ENCODE measurements around the gene IZUMO3. TPM values are rescaled to one million over a fixed set of nuclear protein-coding genes. Genes with fewer than 3 reads are reported as not detected.
"Not testable (repeated sequence)": the region's sequence is repeated elsewhere in the genome, so short reads cannot be mapped to it uniquely, and the experiment has no call there.

IZUMO3 gene, protein sequence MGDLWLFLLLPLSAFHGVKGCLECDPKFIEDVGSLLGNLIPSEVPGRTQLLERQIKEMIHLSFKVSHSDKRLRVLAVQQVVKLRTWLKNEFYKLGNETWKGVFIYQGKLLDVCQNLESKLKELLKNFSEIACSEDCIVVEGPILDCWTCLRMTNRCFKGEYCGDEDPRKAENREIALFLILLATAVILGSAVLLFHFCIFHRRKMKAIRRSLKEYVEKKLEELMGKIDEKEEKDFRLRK
- total RNA-seq, result not detected in 2 replicates

DNA sequence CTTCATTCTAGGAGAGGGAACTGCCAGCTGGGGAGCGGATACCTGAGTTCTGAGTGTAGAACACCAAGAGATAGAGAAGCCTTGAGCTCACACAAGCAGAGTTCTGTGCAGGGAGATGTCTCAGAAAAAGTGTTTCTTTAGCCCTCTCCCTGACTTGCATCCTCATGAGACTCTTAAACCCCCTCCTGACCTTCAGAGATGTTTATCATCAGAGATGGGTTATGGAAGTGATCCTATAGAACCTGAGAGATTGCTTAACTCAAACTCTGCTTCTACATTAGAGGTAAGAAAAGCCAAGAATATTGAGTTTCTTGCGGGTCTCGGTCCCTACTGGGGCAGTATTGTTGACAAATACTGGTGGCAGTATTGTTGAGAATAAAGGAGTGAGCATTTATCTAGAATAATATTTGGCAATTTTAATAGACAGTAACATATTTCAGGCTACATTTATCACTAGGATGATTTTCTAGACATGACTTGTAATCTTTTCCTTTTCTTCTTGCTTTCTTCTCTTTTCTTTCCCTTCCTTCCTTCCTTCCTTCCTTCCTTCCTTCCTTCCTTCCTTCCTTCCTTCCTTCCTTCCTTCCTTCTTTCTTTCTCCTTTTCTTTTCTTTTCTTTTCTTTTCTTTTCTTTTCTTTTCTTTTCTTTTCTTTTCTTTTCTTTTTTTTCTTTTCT is at the start of gene IZUMO3:
IZUMO3 (minus strand) TSS at position 51 of the 676 bp plus-strand sequence. CDS start 248 bp downstream, outside the sequence.
- intact Hi-C loops (cut with micrococcal nuclease), result no loop called here

DNA sequence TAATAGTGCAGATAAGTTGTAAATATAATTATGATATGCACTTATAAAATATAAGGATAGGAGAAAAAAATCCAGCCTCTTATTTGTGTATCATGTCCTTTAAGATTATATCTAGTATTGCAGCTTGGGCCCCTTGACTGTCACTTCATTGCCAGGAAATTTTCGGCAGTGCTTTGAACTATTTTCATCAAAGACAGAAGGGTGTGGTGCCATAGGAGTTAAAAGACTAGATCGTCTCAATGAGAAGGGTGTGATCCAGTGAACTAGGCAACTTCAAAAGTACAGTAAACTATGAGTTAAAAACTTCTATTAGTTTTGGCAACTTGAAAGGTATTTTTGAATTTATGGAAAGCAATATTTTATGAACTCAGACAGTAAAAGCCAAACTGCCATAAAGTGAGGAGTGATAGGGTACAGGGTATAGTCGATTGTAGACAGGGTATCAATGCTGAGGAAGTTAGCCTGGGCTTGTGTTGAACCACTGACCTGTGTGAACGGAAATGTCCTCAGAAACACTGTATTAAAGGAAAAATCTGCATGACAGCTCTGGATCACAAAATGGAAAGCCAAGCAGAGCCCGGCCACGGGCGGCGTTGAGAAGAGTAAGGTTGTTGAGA is 48.6 kb upstream of the IZUMO3 start:
- intact Hi-C loops (cut with micrococcal nuclease), result no loop called here

DNA sequence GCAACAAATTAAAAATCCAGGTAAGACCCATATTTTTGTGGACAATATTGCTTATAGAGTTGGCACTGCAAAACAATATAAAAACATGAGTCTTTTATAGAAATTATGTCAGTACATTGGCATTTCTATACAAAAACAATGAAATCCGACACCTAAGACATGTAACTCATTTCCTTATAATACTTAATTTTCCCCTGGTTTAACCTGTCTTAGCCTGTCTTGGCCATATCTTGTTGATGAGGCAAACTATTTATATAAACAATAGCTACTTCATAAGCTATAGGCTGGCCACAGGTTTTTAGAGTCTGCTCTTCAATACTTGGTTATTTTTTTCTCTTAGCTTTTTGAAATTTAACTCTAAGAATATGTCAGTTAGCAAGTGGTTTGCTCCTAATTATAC is 44.7 kb upstream of the IZUMO3 start:
- intact Hi-C loops (cut with micrococcal nuclease), result no loop called here

DNA sequence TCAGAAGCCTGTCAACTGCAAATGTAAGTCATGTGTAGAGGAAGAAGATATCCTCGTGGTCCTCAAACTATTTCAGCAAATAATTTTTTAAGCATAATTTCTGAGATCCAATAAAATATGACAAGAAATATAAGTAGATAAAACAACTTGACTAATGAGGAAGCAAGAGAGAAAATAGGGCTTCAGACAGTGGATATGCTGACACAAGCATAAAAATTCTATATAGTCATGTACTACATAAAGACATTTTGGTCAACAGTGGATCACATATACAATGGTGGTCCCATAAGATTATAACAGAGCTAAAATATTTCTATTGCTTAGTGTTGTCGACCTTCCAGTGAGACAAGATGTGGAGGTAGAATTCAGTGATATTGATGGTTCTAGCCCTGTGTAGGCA is 42.2 kb upstream of the IZUMO3 start:
- intact Hi-C loops (cut with micrococcal nuclease), result no loop called here

DNA sequence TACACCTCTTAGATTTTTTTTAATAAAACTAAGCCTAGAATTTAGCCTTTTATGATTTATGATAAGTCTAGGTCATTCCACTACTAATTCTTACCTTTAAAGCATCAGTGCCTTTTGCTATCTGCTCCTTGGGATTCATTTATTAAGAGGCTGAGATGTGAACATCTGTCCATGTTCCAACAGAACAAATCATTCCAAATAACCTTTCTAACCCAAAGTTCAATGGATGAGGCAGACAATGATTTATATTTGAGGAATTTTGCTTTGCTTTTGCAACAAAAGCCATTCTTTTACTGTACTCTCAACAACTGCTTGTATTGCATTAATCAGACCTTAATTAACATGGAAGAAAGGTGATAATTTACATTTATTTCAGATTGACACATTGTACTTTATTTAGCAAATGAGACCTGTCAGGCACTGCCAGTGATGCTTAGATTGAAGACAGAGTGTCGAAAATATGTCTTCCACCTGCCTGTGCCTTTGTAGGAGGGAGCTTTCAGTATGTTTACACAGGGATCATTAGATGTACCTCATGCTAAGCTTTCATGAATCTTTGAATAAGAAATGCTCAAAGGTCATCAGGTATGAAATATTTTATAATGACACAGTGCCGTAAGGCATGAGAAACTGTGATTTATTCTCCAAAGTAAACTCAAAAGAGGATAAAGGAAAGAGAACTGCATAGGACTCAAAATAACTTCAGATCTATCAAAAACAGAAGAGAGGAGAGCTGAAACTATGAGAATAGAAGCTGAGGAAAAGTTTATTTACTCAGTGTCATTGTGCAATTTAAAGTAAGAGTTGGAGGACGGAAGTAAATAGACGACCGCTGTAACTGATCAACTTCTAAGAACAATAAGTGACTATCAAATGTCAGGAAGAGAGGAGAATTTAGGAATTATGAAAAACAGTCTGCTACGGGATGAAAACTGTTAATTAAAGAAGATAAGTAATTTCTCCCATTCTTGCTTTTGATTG is 36.7 kb upstream of the IZUMO3 start:
- intact Hi-C loops (cut with micrococcal nuclease), result no loop called here

DNA sequence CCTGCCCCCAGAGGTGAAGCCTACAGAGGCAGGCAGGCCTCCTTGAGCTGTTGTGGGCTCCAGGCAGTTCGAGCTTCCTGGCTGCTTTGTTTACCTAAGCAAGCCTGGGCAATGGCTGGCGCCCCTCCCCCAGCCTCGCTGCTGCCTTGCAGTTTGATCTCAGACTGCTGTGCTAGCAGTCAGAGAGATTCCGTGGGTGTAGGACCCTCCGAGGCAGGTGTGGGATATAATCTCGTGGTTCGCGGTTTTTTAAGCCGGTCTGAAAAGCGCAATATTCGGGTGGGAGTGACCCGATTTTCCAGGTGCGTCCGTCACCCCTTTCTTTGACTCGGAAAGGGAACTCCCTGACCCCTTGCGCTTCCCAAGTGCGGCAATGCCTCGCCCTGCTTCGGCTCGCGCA is 34.3 kb upstream of the IZUMO3 start:
- intact Hi-C loops (cut with micrococcal nuclease), result not testable (repeated sequence)

DNA sequence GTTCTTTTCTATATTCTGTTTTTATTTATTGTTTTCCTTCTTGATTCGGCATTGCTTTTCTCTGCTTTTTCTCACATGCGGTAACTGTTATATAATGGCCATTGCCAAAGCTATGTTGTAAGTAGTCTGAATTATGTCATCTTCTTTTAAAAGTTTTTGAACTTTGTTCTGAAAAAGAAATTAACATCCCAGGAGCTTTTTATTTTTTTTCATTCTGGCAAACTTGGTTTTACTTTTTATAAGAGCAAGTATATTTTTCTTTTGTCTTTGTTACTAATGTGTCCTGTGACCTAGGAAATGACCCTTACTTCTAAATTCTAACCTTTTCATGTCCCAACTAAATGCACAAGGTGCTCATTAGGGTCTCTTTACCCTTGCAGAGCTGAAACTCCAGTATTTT is 26.7 kb upstream of the IZUMO3 start:
- intact Hi-C loops (cut with micrococcal nuclease), result loop anchor here (5.0 kb wide), 1 partner anchor 430 kb away; no protein-coding TSS in a partner anchor

DNA sequence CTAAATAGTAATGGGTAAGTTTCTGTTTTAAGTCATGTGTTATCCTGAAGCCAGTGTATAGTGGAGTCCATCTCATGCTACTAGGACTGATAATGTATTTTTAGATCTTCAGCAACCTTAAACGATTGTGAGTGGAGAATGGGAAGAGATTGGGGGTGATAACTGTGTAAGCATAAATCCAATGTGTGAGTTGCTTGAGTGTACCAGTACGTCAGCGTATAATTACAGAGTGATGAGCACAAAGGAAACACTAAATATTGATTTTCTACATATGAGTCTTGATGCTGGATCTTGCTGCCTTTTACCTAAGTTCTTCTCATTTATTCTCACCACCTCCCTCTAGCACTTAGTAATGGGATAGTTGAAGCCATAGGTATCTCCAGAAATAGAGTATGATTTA is 16.3 kb upstream of the IZUMO3 start:
- intact Hi-C loops (cut with micrococcal nuclease), result loop anchor here (5.0 kb wide), 1 partner anchor 770 kb away; no protein-coding TSS in a partner anchor

DNA sequence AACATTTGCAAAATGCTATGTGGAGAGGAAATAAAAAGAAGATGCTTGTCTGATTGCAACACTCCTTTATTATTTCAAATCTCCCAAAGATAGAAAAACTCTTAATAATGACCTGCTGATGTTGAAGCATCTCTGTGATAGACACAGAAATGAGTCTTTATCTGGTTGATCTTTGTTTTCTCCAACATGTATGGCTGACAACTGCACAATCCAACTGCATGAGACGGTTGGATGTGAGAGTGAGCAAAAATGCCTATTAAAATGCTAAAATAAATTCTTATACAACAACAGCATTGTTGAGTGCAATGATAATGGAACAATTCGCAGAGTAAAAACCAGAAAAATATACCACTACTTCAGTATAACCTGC is 7.5 kb upstream of the IZUMO3 start:
- intact Hi-C loops (cut with micrococcal nuclease), result no loop called here

DNA sequence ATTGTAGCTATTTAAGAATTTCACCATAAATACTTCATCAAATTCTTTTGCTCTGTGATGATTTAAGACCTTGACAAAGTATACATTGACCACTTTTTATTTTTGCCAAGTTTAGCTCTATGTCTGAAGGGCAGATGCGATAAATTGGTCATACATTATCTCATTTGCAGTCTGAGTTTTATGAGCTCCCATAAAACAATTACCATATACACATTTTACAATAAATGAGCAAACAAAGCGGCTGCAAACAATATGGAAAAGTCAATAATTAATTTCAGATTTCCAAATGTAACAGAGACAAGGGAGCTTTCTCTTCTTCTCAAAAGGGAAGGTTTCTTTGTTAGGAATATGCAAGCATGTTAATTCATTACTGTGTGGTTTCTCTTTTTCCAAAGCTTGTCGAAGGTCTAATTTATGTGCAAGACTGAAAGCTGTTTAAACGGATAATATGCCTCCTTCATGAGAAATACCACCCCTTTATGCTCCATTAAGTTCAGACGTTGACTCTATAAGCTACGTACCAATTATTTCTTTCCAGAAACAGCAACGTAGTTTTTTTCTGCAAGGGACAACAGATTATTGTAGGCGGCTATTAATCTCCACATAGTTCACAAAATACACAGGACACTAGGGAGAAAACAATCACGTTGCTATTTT is 7.0 kb upstream of the IZUMO3 start:
- intact Hi-C loops (cut with micrococcal nuclease), result no loop called here

DNA sequence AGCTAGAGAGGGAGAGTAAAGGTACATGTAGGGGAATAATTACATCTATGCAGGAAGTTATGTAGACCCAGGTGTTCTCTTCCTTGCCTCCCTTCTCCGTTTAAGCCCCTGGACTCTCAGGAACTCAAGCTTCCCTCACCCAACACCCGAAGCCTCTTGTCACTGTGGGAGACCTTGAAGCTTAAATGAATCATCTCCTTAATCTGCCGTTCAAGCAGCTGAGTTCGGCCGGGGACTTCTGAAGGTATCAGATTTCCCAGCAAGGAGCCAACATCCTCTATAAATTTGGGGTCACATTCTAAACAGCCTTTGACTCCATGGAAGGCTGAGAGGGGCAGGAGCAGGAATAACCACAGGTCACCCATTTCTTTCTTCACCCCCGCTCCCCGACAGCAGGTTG is 412 bp downstream of the IZUMO3 start:
- intact Hi-C loops (cut with micrococcal nuclease), result no loop called here

DNA sequence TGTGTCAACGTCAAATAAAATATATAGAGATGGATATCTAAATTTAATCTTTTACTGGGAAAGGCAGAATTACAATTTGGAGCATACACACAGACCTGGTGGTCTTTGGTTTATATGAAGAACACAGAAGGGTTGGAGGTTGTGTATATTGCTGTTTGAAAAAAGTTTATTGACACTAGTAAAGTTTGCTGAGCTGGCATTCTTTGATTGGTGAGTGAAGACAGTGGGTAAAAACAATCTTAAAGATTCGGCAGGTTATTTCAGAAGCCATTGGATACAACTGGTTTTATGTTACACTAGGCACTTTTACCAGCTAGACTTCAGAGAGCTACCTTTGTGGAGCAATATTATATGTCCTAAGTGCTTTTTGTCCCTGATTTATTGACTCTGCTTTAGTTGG is 27.2 kb downstream of the IZUMO3 start:
- intact Hi-C loops (cut with micrococcal nuclease), result no loop called here

DNA sequence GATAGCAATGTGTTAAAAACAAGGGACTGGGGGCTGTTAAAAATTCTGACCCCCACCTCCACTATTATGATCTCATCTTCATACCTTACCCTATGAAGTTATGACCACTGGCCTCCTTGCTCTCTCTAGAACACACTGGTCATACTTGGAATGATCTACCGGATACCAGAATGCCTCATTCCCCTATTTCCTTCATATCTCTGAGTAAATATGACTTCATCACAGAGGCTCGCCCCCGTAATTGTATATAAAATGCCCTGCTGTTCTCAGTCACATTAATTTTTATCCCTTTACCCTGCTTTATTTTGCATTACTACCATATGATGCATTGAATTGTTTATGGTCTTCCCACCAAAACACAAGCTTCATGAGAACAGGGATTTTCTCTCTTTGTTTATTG is 29.2 kb downstream of the IZUMO3 start:
- intact Hi-C loops (cut with micrococcal nuclease), result no loop called here

DNA sequence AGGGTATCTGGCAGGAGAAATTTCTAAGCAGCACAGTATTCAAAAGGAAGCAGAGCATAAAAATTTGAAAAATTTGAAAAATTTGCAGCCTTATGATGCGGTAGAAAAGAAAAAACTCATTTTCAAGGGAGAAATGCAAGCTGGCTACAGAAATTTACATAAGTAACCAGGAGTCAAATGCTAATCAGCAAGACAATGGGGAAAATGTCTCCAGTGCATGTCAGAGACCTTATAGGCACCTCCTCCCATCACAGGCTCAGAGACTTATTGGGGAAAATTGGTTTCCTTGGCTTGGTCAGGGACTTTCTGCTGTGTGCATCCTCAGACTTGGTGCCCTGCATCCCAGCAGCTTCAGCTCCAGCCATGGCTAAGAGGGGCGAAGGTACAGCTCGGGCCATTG is 35.8 kb downstream of the IZUMO3 start:
- intact Hi-C loops (cut with micrococcal nuclease), result no loop called here

DNA sequence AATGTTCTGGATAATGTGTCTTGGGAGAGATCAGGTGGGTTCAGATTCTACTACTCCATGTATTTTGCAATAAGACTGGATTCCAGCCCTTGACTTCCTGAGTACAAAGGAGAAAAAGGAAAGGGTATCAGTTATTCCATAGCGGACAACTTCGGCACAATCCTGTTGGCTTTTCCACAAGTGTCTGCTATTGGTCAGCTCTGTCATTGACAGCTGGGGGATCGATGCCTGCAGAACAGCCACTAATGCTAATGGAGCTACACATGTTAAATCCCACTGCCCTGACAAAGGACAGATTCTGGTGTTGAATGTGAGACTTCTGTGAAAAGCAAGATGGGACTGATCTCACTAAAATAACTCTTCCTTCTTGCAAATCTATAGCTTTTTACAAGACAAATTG is 41.2 kb downstream of the IZUMO3 start:
- intact Hi-C loops (cut with micrococcal nuclease), result no loop called here

DNA sequence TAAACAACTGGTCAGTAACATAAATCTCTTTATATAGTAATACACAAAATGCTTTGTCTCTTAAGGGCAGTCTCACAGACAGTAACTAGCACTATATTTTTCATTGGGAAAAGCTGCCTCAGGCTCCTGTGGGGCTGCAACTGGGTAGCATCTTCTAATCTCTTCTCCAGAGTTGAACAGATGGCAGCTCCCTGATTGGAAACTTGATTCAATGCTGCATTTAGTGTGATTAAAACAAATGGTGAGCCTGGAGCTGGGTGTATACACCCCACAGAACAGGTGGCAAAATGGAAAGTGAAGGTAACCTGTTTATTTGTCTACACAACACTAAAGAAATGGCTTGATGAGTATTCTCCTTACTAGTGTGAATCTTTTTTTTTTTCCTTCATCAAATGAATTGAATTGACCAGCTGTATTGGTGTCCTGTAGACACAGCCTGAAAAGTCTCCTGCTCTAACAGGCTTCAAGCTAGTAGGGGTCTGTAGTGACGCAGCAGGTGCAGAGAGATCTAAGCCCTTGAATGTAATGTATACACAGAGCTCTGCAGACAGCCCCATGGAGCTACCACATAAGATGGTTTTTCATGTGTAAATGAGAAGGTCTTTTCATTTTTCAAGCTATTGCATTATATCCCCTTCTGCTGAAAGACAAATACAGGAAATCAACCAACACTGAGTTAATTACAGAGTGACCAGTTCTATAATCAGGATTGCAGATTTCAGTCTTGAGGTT is 43.3 kb downstream of the IZUMO3 start:
- intact Hi-C loops (cut with micrococcal nuclease), result no loop called here

DNA sequence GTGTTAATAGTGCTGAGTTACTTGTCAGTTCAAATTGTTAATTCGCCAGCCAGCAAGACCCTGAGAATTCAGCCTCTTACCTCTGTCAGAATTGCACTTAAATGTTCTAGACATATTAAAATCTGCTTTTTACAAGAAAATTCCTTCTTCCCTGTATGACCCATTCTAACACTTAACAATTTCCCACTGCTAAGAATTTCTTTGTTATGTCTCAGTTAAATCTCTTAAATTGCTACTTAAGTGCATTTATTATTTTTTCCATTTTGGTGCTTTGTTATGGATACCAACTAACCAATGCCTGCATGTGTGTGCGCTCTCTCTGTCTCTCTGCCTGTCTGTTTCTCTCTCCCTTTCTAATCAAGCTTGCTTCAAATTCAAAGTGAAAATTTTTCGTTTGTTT is 44.9 kb downstream of the IZUMO3 start:
- intact Hi-C loops (cut with micrococcal nuclease), result no loop called here

DNA sequence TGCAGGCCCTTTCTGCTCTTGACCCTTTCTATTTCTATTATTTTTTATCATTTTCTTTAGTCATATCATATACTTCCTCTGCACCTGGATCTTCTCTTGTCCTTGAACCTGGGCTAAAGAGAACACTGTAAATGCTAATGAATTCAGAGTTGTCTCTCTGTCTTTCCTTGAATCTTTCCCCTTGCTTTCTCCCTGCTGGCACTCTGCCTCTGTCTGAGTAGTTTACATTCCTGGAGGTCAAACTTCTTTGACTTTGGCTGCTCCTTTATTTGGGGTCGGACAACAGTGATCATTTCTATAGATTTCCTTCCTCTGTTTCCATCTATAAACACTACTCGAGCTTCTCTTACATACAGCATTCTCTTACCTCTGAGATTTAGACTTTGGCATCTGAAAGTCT is 47.1 kb downstream of the IZUMO3 start:
- intact Hi-C loops (cut with micrococcal nuclease), result no loop called here

DNA sequence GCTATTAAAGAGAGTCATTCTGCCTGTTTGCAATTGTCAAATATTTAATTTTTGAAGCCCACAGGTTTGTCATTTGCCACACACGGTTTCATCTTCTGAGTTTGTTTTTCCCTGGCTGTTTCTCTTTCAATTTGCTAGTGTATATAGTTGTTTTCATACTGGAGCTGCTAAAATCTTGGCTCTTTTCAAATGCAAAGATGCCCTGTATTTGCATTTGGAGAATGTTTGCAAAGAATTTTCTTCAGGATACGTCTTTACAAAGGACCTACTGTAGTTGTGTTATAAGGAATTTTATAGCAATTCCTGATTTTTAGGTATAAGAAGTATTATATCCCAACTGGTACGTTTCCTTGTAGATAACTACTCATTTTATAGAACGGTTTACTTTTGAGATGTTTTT is 48.0 kb downstream of the IZUMO3 start:
- intact Hi-C loops (cut with micrococcal nuclease), result no loop called here

Measured in T-helper 2 cell treated with Interferon-gamma antibody and Interleukin-4, amounts not matched to agents 100 ng/mL and 5 ng/mL, for 36 hours (primary cell).